ENCODE results near the gene TSHB.

TSHB gene

GRCh38 chr1:115069659-115070308, 40.2 kb downstream of the TSHB start:
- peaks cover 9% of the 10 kb centered on the region for H3K36me3 Mint-ChIP-seq (ENCODE audit: low read depth)
- peak overlapping the region in 1 of 3 experiments; percentile 30 for H3K27ac Mint-ChIP-seq
- H3K4me1 Mint-ChIP-seq: peaks cover 34% of the 10 kb centered on the region
- H3K27me3 Mint-ChIP-seq (ENCODE audit: low read depth): peaks cover 6% of the 10 kb centered on the region
- H3K4me3 Mint-ChIP-seq: no peak overlapping the region
- no peaks in the 10 kb centered on the region for H3K9me3 Mint-ChIP-seq
- no peak for TF ChIP-seq CTCF (IDR thresholded peaks at IDR 0.05; ENCODE audit: unreplicated experiment in 3 of 3)

GRCh38 chr1:115071012-115071664, 41.5 kb downstream of the TSHB start:
- Mint-ChIP-seq H3K27me3 (ENCODE audit: low read depth) (peaks cover 6% of the 10 kb centered on the region), H3K4me1 (peaks cover 45% of the 10 kb centered on the region), H3K4me3 (no peak overlapping the region)

GRCh38 chr1:115073298-115074087, 43.9 kb downstream of the TSHB start:
- Mint-ChIP-seq H3K9me3 (no peaks in the 10 kb centered on the region), H3K27me3 (ENCODE audit: low read depth) (peaks cover 6% of the 10 kb centered on the region), H3K27ac (peak overlapping the region; percentile 2 to 78 (median 56)), H3K36me3 (ENCODE audit: low read depth) (peaks cover 3% of the 10 kb centered on the region), H3K4me3 (no peak overlapping the region), H3K4me1 (peaks cover 50% of the 10 kb centered on the region)
- no peak for TF ChIP-seq CTCF (IDR thresholded peaks at IDR 0.05; ENCODE audit: unreplicated experiment in 3 of 3)

More at GRCh38 chr1:115071012-115071664, 41.5 kb downstream of the TSHB start:
- Mint-ChIP-seq H3K9me3 (no peaks in the 10 kb centered on the region), H3K27ac (peak overlapping the region in 1 of 3 experiments; percentile 26), H3K36me3 (ENCODE audit: low read depth) (peaks cover 8% of the 10 kb centered on the region)
- no peak for TF ChIP-seq CTCF (IDR thresholded peaks at IDR 0.05; ENCODE audit: unreplicated experiment in 3 of 3)

- H3K4me3 Mint-ChIP-seq: peak overlapping the region in 1 of 3 experiments; percentile 11
These were observed 45.4 kb downstream of the TSHB start for GRCh38 chr1:115074839-115075534.

More at GRCh38 chr1:115074839-115075534, 45.4 kb downstream of the TSHB start:
- Mint-ChIP-seq H3K27ac (peak overlapping the region; percentile 2 to 78 (median 56)), H3K4me1 (peaks cover 43% of the 10 kb centered on the region), H3K27me3 (ENCODE audit: low read depth) (peaks cover 6% of the 10 kb centered on the region), H3K36me3 (ENCODE audit: low read depth) (peaks cover 3% of the 10 kb centered on the region), H3K9me3 (no peaks in the 10 kb centered on the region)
- TF ChIP-seq CTCF (IDR thresholded peaks at IDR 0.05; ENCODE audit: unreplicated experiment in 3 of 3): no peak
